ENCODE results near the gene XPO5. TPM values are rescaled to one million over a fixed set of nuclear protein-coding genes. Genes with fewer than 3 reads are reported as not detected.

Gene XPO5
- total RNA-seq, result 10 to 100 TPM; 24.0 to 29.4 (median 29.2) TPM
- long read RNA-seq, donor 1, full-length matches to known transcripts, result 4 of 12 reads
- long read RNA-seq, donor 1, partial matches to known transcripts, result 3 of 12 reads
- long read RNA-seq, donor 1, other reads (novel, unspliced or antisense), result 5 of 12 reads
- long read RNA-seq, donor 2, full-length matches to known transcripts, result 1 of 4 reads
- long read RNA-seq, donor 2, partial matches to known transcripts, result 3 of 4 reads
- long read RNA-seq, donor 2, other reads (novel, unspliced or antisense), result 0 of 4 reads

DNA sequence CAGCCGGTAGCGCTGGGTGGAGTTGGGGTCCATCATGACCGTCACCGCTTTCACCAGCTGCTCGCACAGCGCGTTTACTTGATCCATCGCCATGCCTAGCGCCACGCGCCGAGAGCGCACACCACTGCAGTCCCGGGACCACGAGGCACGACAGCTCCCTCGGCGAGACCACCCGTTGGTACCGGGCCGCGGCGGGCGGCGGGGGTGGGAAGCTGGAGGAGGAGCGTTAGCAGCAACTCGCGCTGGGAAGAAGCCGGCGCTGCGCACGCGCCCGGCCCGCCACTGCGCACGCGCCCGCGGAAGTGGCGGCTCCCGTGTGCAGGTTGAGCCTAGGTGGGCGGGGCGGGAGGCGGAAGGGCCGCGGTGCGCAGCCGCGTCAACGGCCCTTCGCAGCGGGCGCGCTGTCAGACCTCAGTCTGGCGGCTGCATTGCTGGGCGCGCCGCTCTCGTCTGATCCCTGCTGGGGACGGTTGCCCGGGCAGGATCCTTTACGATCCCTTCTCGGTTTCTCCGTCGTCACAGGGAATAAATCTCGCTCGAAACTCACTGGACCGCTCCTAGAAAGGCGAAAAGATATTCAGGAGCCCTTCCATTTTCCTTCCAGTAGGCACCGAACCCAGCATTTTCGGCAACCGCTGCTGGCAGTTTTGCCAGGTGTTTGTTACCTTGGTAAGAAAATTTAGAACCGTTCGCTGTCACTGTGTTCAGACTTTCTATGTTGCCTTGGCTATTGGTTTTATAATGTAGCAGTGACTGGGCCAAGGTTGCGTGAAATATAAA lies at the start of gene XPO5, which contains the start of gene POLH:
Gene XPO5, minus strand, starts transcription at position 267 of the 780 bp plus-strand sequence. Its CDS starts 174 bp downstream, at position 93.
Gene POLH, plus strand, starts transcription at position 414 of the 780 bp plus-strand sequence. CDS start 6,135 bp downstream, outside the sequence.
- Histone ChIP-seq H3K36me3 (ENCODE audit: low read depth) (no peaks in the 10 kb centered on the region), H3K4me1 (ENCODE audit: low read depth) (peaks cover 8% of the 10 kb centered on the region), H3K4me3 (peak within 1 kb of the TSS; percentile 79), H3K9me3 (no peaks in the 10 kb centered on the region)
- peak; percentile 99 for ATAC-seq
- peak; percentile 95 to 96 (median 95) for DNase-seq
- intact Hi-C loops (cut with DNase I, micrococcal nuclease), result no loop called here
- TF ChIP-seq, protein P1, sequence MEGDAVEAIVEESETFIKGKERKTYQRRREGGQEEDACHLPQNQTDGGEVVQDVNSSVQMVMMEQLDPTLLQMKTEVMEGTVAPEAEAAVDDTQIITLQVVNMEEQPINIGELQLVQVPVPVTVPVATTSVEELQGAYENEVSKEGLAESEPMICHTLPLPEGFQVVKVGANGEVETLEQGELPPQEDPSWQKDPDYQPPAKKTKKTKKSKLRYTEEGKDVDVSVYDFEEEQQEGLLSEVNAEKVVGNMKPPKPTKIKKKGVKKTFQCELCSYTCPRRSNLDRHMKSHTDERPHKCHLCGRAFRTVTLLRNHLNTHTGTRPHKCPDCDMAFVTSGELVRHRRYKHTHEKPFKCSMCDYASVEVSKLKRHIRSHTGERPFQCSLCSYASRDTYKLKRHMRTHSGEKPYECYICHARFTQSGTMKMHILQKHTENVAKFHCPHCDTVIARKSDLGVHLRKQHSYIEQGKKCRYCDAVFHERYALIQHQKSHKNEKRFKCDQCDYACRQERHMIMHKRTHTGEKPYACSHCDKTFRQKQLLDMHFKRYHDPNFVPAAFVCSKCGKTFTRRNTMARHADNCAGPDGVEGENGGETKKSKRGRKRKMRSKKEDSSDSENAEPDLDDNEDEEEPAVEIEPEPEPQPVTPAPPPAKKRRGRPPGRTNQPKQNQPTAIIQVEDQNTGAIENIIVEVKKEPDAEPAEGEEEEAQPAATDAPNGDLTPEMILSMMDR (IDR thresholded peaks at IDR 0.05), result no peak

DNA sequence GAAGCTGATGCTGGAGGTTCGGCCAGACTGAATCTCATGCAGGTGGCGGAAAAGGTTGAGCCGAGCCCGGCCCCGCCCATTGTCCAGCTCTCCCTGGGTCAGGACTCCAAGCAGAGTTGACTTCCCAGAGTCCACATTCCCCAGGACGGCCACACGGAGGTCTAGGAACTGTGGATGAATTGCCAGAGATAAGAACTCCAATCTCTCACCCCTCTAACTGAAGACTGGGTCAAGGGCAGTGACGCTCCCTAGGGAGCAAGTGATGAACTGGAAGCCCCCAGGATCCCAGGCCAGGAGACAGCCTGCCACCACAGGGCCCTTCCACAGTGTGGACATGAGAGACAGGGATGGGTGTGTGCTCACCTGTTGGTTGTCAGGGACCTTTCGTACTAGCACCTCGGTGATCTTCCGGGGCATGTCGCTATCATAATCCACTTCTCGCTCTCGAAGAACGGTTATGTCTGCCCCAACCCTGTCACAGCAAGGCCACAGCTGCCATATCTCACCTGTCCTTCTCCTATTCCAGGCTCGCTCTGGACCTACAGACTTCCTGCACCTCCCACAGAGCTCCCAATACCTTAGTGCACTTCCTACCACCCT lies 49.7 kb upstream of the XPO5 start:
- no peaks in the 10 kb centered on the region for H3K9me3 ChIP-seq
- intact Hi-C loops (cut with DNase I, micrococcal nuclease), result no loop called here
- H3K36me3 ChIP-seq (ENCODE audit: low read depth), result no peaks in the 10 kb centered on the region

DNA sequence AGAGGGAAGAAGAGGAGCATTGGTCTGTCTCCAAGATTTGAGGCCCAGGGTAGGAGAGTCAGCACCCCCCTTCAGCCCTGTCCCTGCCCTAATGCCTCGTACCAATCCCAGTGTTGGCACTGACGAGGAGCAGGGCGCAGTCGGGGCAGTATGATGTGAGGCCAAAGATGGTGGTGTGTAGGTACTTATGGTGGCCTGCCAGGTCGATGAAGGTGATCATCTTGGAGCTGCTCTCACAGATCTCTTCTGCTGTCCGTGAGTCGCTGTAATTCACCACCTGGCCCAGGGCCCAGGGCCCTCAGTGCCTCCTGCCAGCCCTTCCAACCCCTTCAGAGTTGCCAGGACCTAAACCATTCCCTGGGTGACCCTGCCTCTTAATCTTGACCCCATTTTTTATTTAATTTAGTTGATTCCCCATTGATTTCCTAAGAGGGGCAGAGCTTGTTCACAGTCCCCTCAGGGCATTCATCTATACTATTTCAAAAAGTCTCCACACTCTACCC lies 49.0 kb upstream of the XPO5 start:
- Histone ChIP-seq H3K4me1 (ENCODE audit: low read depth) (peaks cover 11% of the 10 kb centered on the region), H3K4me3 (no peak overlapping the region), H3K36me3 (ENCODE audit: low read depth) (no peaks in the 10 kb centered on the region), H3K9me3 (no peaks in the 10 kb centered on the region)
- intact Hi-C loops (cut with DNase I, micrococcal nuclease), result no loop called here
- TF ChIP-seq, protein P1 (IDR thresholded peaks at IDR 0.05), result no peak
- DNase-seq, result no peak
- ATAC-seq, result no peak

More for the DNA sequence above, 49.7 kb upstream of the XPO5 start:
- DNase-seq (no peak), ATAC-seq (no peak)
- Histone ChIP-seq H3K4me3 (no peak overlapping the region), H3K4me1 (ENCODE audit: low read depth) (peaks cover 17% of the 10 kb centered on the region)
- TF ChIP-seq, protein P1 (IDR thresholded peaks at IDR 0.05), result no peak

DNA sequence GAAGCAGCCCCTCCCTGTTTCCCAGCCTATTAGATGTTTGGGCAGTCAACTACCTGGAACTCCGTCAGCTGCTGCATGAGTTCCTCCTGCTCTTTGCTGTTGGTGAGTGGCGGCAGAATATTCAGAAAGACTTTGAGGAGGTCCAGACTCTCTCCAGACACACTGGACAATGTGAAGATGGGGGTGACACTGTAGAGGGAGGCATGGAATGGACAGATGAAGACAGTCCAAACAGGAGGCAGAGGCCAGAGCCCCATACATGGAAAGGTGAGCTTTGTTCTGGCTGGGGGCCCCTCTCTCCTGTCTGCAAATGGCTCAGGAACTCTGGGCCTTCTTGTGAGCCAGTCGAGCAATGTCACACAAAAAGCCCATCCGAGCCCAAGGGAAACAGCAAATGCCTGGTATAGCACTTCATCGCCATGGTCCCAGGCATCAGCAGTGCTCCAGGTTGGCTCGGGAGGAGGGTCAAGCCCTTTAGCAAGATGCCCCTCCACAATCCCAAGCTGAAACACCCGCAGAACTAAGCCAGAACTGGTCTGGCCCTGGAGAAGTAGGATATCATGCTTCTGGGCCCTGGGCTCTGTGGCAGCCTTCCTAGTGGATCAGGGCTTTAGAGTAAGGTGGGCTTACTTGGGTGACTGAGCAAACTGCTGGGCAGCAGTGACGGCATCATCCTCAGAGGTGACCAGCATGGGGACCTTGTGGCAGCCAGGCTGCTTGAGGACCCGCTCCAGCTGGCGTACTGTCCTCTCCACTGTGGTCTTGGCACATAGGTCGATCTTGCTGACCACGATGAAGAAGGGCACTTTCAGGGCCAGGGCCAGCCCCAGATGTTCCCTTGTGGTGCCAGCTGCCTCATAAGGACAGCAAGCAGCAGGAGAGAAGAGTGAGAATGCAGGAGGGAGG lies 48.3 kb upstream of the XPO5 start:
- H3K4me3 ChIP-seq, result no peak overlapping the region
- intact Hi-C loops (cut with DNase I, micrococcal nuclease), result no loop called here
- no peaks in the 10 kb centered on the region for H3K36me3 ChIP-seq (ENCODE audit: low read depth)
- ATAC-seq, result no peak
- TF ChIP-seq, protein P1 (IDR thresholded peaks at IDR 0.05), result no peak
- peaks cover 11% of the 10 kb centered on the region for H3K4me1 ChIP-seq (ENCODE audit: low read depth)
- no peak for DNase-seq
- H3K9me3 ChIP-seq, result no peaks in the 10 kb centered on the region

DNA sequence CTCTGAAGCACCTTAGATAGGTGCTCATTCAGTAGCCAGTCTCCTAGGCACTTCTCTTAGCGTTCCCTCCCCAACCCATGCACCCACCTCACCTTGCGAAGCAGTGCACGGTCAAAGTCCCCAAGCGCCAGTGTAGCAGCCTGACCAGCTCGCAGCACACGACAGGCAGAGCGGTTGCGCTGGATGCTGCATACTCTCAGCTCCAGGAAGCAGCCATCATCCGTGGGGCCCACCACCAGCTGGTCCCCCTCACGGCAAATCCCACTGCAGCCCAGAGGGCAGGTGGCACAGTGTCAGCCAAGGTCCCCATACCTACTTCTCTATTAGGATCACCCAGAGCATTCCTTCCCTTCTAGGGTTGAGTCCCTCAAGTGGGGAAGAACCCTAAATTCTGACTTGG lies 46.7 kb upstream of the XPO5 start:
- ATAC-seq (no peak), DNase-seq (no peak)
- intact Hi-C loops (cut with DNase I, micrococcal nuclease), result no loop called here
- Histone ChIP-seq H3K4me1 (ENCODE audit: low read depth) (peaks cover 8% of the 10 kb centered on the region), H3K9me3 (no peaks in the 10 kb centered on the region), H3K36me3 (ENCODE audit: low read depth) (no peaks in the 10 kb centered on the region), H3K4me3 (no peak overlapping the region)
- TF ChIP-seq, protein P1 (IDR thresholded peaks at IDR 0.05), result no peak
